ENCODE data around the gene FAM3A.

The FAM3A gene

GRCh38 chrX:154487518-154488290 is 28.3 kb downstream of the FAM3A start:
- TF ChIP-seq CTCF (IDR thresholded peaks at IDR 0.05; ENCODE audit: insufficient read depth, low read depth, low read length, missing control alignments) = no peak
- DNase-seq (ENCODE audit: low read depth) = no peak
- H3K4me3 ChIP-seq (ENCODE audit: low read depth, low read length) = no peak overlapping the region

GRCh38 chrX:154486396-154487207 is 29.4 kb downstream of the FAM3A start, which contains the start of gene UBL4A:
UBL4A (minus strand) TSS chrX:154486615; CDS start chrX:154486584, 31 bp downstream.
- peak within 1 kb of the TSS; percentile 78 for H3K4me3 ChIP-seq (ENCODE audit: low read depth, low read length)
- TF ChIP-seq CTCF (IDR thresholded peaks at IDR 0.05; ENCODE audit: insufficient read depth, low read depth, low read length, missing control alignments) = no peak
- DNase-seq (ENCODE audit: low read depth) = peak; percentile 59

GRCh38 chrX:154486052-154486395 is 30.0 kb downstream of the FAM3A start:
- H3K4me3 ChIP-seq (ENCODE audit: low read depth, low read length) = peak overlapping the region; percentile 78
- no peak for TF ChIP-seq CTCF (IDR thresholded peaks at IDR 0.05; ENCODE audit: insufficient read depth, low read depth, low read length, missing control alignments)
- peak; percentile 21 for DNase-seq (ENCODE audit: low read depth)

- no peak for TF ChIP-seq CTCF (IDR thresholded peaks at IDR 0.05; ENCODE audit: insufficient read depth, low read depth, low read length, missing control alignments)
- peak overlapping the region; percentile 78 for H3K4me3 ChIP-seq (ENCODE audit: low read depth, low read length)
- no peak for DNase-seq (ENCODE audit: low read depth)
Observed at GRCh38 chrX:154485150-154486051, 30.6 kb downstream of the FAM3A start.

GRCh38 chrX:154484255-154485149 is 31.5 kb downstream of the FAM3A start:
- TF ChIP-seq CTCF (IDR thresholded peaks at IDR 0.05; ENCODE audit: insufficient read depth, low read depth, low read length, missing control alignments) = no peak
- no peak overlapping the region for H3K4me3 ChIP-seq (ENCODE audit: low read depth, low read length)
- no peak for DNase-seq (ENCODE audit: low read depth)

- no peak for TF ChIP-seq CTCF (IDR thresholded peaks at IDR 0.05; ENCODE audit: insufficient read depth, low read depth, low read length, missing control alignments)
- DNase-seq (ENCODE audit: low read depth) = no peak
- no peak overlapping the region for H3K4me3 ChIP-seq (ENCODE audit: low read depth, low read length)
Observed at GRCh38 chrX:154483325-154483724, 32.7 kb downstream of the FAM3A start.
